Measurements from ENCODE around the gene DESI2.
"Not testable (repeated sequence)": the region's sequence is repeated elsewhere in the genome, so short reads cannot be mapped to it uniquely, and the experiment has no call there.

The DESI2 gene

DNA sequence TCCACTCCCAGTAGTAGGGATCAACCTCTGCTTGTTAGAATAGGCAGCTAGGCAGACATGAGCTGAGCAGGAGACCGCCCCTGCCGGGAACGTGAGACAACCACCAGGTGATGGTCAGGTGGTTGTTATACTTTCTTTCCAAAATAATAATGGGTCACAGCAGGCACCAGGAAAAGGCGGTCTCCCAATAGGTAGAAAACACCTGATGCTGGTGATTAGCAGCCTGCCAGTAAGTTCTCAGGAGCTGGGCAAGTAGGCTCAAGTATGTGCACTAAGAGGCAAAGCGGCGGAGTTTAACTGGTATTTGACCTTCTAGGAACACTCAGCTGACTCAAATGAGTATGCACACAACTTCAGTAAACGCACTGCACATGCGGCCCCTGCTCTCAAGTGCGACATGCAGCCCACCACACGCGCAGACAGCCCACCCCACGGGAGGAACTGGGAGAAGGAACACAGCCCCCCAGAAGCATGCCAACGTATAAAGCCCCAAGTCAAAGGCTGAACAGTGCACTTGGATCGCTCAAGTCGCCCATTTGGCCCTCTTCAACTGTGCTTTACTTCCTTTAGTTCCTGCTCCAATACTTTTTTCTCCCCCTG is 80.0 kb downstream of the DESI2 start:
- DNase-seq (ENCODE audit: low read depth) = no peak
- no peak overlapping the region for H3K4me3 ChIP-seq (ENCODE audit: low read depth, low read length)
- TF ChIP-seq CTCF (IDR thresholded peaks at IDR 0.05; ENCODE audit: insufficient read depth, low read depth, low read length, missing control alignments) = no peak

- DNase-seq (ENCODE audit: low read depth) = peak; percentile 30
These were observed 82.5 kb downstream of the DESI2 start for GRCh38 chr1:244735404-244735803.

GRCh38 chr1:244735876-244736561 is 83.1 kb downstream of the DESI2 start:
- no peak for TF ChIP-seq CTCF (IDR thresholded peaks at IDR 0.05; ENCODE audit: insufficient read depth, low read depth, low read length, missing control alignments)
- no peak overlapping the region for H3K4me3 ChIP-seq (ENCODE audit: low read depth, low read length)
- DNase-seq (ENCODE audit: low read depth) = no peak

More at GRCh38 chr1:244735404-244735803, 82.5 kb downstream of the DESI2 start:
- no peak overlapping the region for H3K4me3 ChIP-seq (ENCODE audit: low read depth, low read length)
- TF ChIP-seq CTCF (IDR thresholded peaks at IDR 0.05; ENCODE audit: insufficient read depth, low read depth, low read length, missing control alignments) = no peak

- not testable (repeated sequence) for DNase-seq (ENCODE audit: low read depth); H3K4me3 ChIP-seq (ENCODE audit: low read depth, low read length)
These were observed 86.2 kb downstream of the DESI2 start for GRCh38 chr1:244739140-244739539.

DNA sequence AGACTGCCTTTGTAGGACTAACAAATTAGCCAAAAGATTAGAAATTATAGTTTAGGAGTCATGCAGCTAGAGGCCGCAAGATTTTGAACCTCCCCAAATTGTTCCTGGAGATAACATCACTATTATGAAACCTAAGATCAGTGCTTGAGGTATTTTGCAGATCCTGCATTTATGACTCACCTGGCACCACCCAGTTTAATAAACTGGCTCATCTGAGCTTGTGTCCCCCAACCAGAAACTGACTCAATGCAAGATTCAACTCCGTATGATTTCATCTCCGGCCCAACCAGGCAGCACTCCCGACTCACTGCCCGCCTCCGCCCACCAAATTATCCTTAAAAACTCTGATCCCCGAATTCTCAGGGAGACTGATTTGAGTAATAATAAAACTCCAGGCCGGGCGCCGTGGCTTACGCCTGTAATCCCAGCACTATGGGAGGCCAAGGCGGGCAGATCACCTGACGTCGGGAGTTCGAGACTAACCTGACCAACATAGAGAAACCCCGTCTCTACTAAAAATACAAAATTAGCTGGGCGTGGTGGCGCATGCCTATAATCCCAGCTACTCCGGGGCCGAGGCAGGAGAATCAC is 87.2 kb downstream of the DESI2 start:
- not testable (repeated sequence) for H3K4me3 ChIP-seq (ENCODE audit: low read depth, low read length); DNase-seq (ENCODE audit: low read depth)

- H3K4me3 ChIP-seq (ENCODE audit: low read depth, low read length) = no peak overlapping the region
- no peak for DNase-seq (ENCODE audit: low read depth)
- TF ChIP-seq CTCF (IDR thresholded peaks at IDR 0.05; ENCODE audit: insufficient read depth, low read depth, low read length, missing control alignments) = no peak
These were observed 88.8 kb downstream of the DESI2 start for GRCh38 chr1:244741692-244742091.

GRCh38 chr1:244749230-244750016 is 96.5 kb downstream of the DESI2 start:
- TF ChIP-seq CTCF (IDR thresholded peaks at IDR 0.05; ENCODE audit: insufficient read depth, low read depth, low read length, missing control alignments) = no peak

More at GRCh38 chr1:244749230-244750016, 96.5 kb downstream of the DESI2 start:
- no peak for DNase-seq (ENCODE audit: low read depth)
- H3K4me3 ChIP-seq (ENCODE audit: low read depth, low read length) = no peak overlapping the region

Data from GM12865 (cell line).